ENCODE results near the gene MERTK. TPM values are rescaled to one million over a fixed set of nuclear protein-coding genes. Genes with fewer than 3 reads are reported as not detected.

The MERTK gene
- total and polyA plus RNA-seq, 2 of the 8 experiments (the other 6 are each of a cell fraction or from before 2014, with no cell fraction given) = 6.5 to 7.0 TPM

- H3K18ac ChIP-seq (ENCODE audit: extremely low read depth, low read length) = no peak overlapping the region
- no peaks in the 10 kb centered on the region for H3K36me3 ChIP-seq (ENCODE audit: control insufficient read depth in 2 of 4, insufficient read depth in 4 of 4, low read length in 3 of 4)
- no peaks in the 10 kb centered on the region for H3K79me2 ChIP-seq (ENCODE audit: control insufficient read depth in 1 of 2, insufficient read depth in 2 of 2, low read length in 2 of 2)
- FAIRE-seq (no peak), DNase-seq (ENCODE audit: low read depth in 1 of 2, low spot score in 2 of 2) (peak in 1 of 2 experiments; percentile 4)
- no peak overlapping the region for H2BK20ac ChIP-seq (ENCODE audit: low read length)
- H3K56ac ChIP-seq (replicated peaks; ENCODE audit: insufficient read length, low read depth, low read length) = no peak overlapping the region
- peaks cover 0 to 9% (median 5%) of the 10 kb centered on the region in 4 experiments; a peak in 4 of 7 replicates for H3K4me1 ChIP-seq (replicated peaks in 1 of 4; ENCODE audit: control insufficient read depth in 3 of 4, insufficient read depth in 4 of 4, low read length in 3 of 4)
- 0 out of 2 replicates have a peak, but pooled peaks cover 2% of the 10 kb centered on the region for H3K79me1 ChIP-seq (ENCODE audit: low read depth, low read length)
- H3K9me3 ChIP-seq (ENCODE audit: insufficient read depth in 2 of 2, low read depth in 1 of 2, low read length in 1 of 2) = no peaks in the 10 kb centered on the region
- H3K9ac ChIP-seq (replicated peaks in 1 of 4; ENCODE audit: extremely low read depth in 1 of 4, low read depth in 3 of 4, low read length in 3 of 4) = no peak overlapping the region; a peak in 1 of 7 replicates
- no peak overlapping the region for H3K27ac ChIP-seq (ENCODE audit: low read depth, low read length)
- H3K4me3 ChIP-seq (ENCODE audit: extremely low read depth in 1 of 4, insufficient read depth in 2 of 4, low read depth in 3 of 4, low read length in 4 of 4) = no peak overlapping the region
- H2AFZ ChIP-seq (ENCODE audit: low read length) = no peak overlapping the region
- no peak overlapping the region for H2BK15ac ChIP-seq (ENCODE audit: low read length)
- POLR2A ChIA-PET (ENCODE audit: partially characterized antibody) = no interaction called here
- no peak overlapping the region for H3K14ac ChIP-seq (ENCODE audit: insufficient read length)
- H3K27me3 ChIP-seq (replicated peaks in 1 of 4; ENCODE audit: control insufficient read depth in 3 of 4, extremely low read depth in 1 of 4, insufficient read depth in 3 of 4, low read length in 3 of 4) = no peaks in the 10 kb centered on the region
- no peaks in the 10 kb centered on the region for H3K23me2 ChIP-seq (ENCODE audit: low read depth, low read length)
- H3K4me2 ChIP-seq (ENCODE audit: insufficient read depth in 1 of 2, low read depth in 2 of 2, low read length in 2 of 2) = no peak overlapping the region
- H4K20me1 ChIP-seq (replicated peaks in 1 of 2; ENCODE audit: control insufficient read depth in 1 of 2, insufficient read depth in 2 of 2, low read length in 2 of 2) = no peaks in the 10 kb centered on the region
- CTCF ChIA-PET (ENCODE audit: partially characterized antibody) = interaction anchor here (1.3 to 2.3 kb wide), 2 partner anchors 20 to 127 kb away, joined by 3 to 12 read pairs; no protein-coding TSS in a partner anchor
- no peak overlapping the region for H3K4ac ChIP-seq (replicated peaks; ENCODE audit: insufficient read length, low read depth, low read length)
- no peak overlapping the region for H2BK12ac ChIP-seq (ENCODE audit: low read depth, low read length)
- no peak overlapping the region for H3K23ac ChIP-seq (ENCODE audit: insufficient read length)
- H2AK5ac ChIP-seq (ENCODE audit: low read depth, low read length) = no peak overlapping the region
- TF ChIP-seq CBX8 (IDR thresholded peaks at IDR 0.05; ENCODE audit: borderline replicate concordance, low read depth, low read length) (no peak), CBX5 (IDR thresholded peaks at IDR 0.05; ENCODE audit: low read depth, low read length) (no peak), KDM5A (IDR thresholded peaks at IDR 0.05; ENCODE audit: low read length) (no peak), FOSL1 (IDR thresholded peaks at IDR 0.05; ENCODE audit: insufficient read depth, low read depth, low read length) (no peak)
- H4K91ac ChIP-seq (replicated peaks; ENCODE audit: insufficient read length, low read length) = no peak overlapping the region
- H4K8ac ChIP-seq (ENCODE audit: extremely low read depth, insufficient read depth, low read length) = no peak overlapping the region
- H2BK120ac ChIP-seq (replicated peaks; ENCODE audit: low read depth, low read length) = no peak overlapping the region
- no peak overlapping the region for H2BK5ac ChIP-seq (ENCODE audit: low read depth, low read length)
- 95% methylated on average over 3 of the region's 3 CpGs; no CpG with 5 or more reads in 1 of the 2 experiments for whole genome bisulfite sequencing, 2 experiments (ENCODE audit: extremely low coverage in 1 of 2, insufficient coverage in 1 of 2, insufficient read length in 1 of 2, insufficient replicate concordance in 2 of 2, low coverage in 1 of 2, low lambda C conversion rate in 2 of 2, missing lambda C conversion rate in 1 of 2)
- H4K5ac ChIP-seq (ENCODE audit: insufficient read length, low read depth, low read length) = no peak overlapping the region
Measured at GRCh38 chr2:112027767-112028166, 129.4 kb downstream of the MERTK start.

All from H1 (cell line).